GM18907 (cell line): ENCODE results near the gene SLC47A2.
"Not testable (repeated sequence)": the region's sequence is repeated elsewhere in the genome, so short reads cannot be mapped to it uniquely, and the experiment has no call there.

Experiments used
- ATAC-seq: cut with Tn5 transposase; IDR thresholded peaks from one replicate; pipeline ENCODE4 v1.9.1; 2021; ENCODE audit warnings: mild to moderate bottlenecking, moderate library complexity; ENCODE audit not compliant: unreplicated experiment

Gene SLC47A2

GRCh38 chr17:19716108-19717030, at the start of gene SLC47A2:
TSS of gene SLC47A2 (minus strand) at chr17:19716584. CDS start at chr17:19716555, 29 bp downstream.
- ATAC-seq, result no peak

- no peak for ATAC-seq
These were observed 49.6 kb upstream of the SLC47A2 start for GRCh38 chr17:19766016-19766415.

GRCh38 chr17:19763991-19764390, 47.6 kb upstream of the SLC47A2 start:
- not testable (repeated sequence) for ATAC-seq

- no peak for ATAC-seq
These were observed 47.0 kb upstream of the SLC47A2 start for GRCh38 chr17:19763416-19763815.

GRCh38 chr17:19762515-19762961, 46.2 kb upstream of the SLC47A2 start:
- ATAC-seq, result no peak

- no peak for ATAC-seq
These were observed 44.4 kb upstream of the SLC47A2 start for GRCh38 chr17:19760746-19761145.

GRCh38 chr17:19759568-19760549, 43.5 kb upstream of the SLC47A2 start:
- no peak for ATAC-seq

GRCh38 chr17:19757536-19758180, 41.3 kb upstream of the SLC47A2 start:
- ATAC-seq, result no peak

GRCh38 chr17:19756546-19756945, 40.2 kb upstream of the SLC47A2 start:
- no peak for ATAC-seq

- no peak for ATAC-seq
These were observed 39.6 kb upstream of the SLC47A2 start for GRCh38 chr17:19755821-19756510.

- ATAC-seq, result no peak
These were observed 39.0 kb upstream of the SLC47A2 start for GRCh38 chr17:19755392-19755791.

- ATAC-seq, result no peak
These were observed 37.5 kb upstream of the SLC47A2 start for GRCh38 chr17:19753661-19754463.

- no peak for ATAC-seq
These were observed 36.7 kb upstream of the SLC47A2 start for GRCh38 chr17:19753051-19753509.

- ATAC-seq, result no peak
These were observed 36.0 kb upstream of the SLC47A2 start for GRCh38 chr17:19752216-19753050.

GRCh38 chr17:19750835-19751234, 34.5 kb upstream of the SLC47A2 start:
- ATAC-seq, result no peak

- no peak for ATAC-seq
These were observed 33.7 kb upstream of the SLC47A2 start for GRCh38 chr17:19750020-19750572.

- no peak for ATAC-seq
These were observed 32.4 kb upstream of the SLC47A2 start for GRCh38 chr17:19748807-19749193.
